HG03060 (cell line): Measurements from ENCODE around the gene PNPLA6.
"Not testable (repeated sequence)": the region's sequence is repeated elsewhere in the genome, so short reads cannot be mapped to it uniquely, and the experiment has no call there.

ENCODE experiments used
- ATAC-seq: cut with Tn5 transposase; IDR thresholded peaks from one replicate; pipeline ENCODE4 v1.9.1; 2021; ENCODE audit warnings: low read depth, moderate number of reproducible peaks; ENCODE audit not compliant: unreplicated experiment

The PNPLA6 gene

GRCh38 chr19:7529610-7530490 lies 5.7 kb upstream of the PNPLA6 start:
- no peak for ATAC-seq

DNA sequence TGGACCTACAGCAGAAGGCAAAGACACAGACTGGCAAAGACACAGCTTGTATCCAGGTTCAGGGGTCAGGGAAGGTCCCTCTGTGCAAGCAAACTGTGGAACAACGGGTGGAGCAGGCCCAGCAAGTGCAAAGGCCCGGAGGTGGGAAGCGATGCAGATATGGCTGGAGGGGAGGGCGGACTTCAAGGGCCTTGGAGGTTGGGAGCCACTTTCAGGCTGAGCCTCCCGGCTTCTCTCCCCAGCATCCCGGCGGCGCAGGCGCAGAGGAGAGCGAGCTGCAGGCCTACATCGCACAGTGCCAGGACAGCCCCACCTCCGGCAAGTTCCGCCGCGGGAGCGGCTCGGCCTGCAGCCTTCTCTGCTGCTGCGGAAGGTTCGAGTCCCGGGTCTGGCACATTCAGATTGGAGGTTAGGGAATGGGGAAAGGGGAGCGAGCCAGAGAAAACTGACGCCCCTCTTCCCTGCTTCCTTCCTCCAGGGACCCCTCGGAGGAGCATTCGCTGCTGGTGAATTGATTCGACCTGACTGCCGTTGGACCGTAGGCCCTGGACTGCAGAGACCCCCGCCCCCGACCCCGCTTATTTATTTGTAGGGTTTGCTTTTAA lies 2.1 kb upstream of the PNPLA6 start:
- ATAC-seq: no peak

- no peak for ATAC-seq
Observed at GRCh38 chr19:7533925-7534480, 1.5 kb upstream of the PNPLA6 start.

DNA sequence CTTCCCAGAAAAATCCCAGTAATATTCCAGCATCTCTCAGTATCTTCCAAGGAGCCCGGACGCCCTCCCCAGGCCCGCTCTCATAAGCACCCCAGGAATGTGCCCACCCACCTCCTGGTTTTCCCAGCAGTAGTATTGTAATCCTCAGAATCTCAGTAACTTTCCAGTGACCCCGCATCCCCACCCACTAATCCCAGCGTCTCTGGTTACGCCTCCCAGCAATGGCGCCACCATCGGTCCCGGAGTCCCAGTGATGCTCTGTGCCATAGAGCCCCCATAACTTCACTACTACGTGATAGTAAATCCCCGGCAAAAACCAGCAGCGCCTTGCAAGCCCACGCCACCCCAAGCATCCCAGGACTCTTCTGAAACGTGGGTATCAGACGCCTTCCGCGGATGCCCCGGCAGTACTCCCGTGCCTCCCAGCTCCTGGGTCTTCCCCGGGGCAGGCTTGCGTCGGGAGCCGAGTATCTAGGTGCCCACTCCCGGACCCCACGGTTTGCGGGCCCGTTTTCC lies 928 bp upstream of the PNPLA6 start:
- ATAC-seq: no peak

- no peak for ATAC-seq
Observed at GRCh38 chr19:7535998-7536695, 630 bp downstream of the PNPLA6 start.

- ATAC-seq: not testable (repeated sequence)
Observed at GRCh38 chr19:7538990-7539389, 3.5 kb downstream of the PNPLA6 start.

- ATAC-seq: no peak
Observed at GRCh38 chr19:7539827-7540425, 4.4 kb downstream of the PNPLA6 start.

DNA sequence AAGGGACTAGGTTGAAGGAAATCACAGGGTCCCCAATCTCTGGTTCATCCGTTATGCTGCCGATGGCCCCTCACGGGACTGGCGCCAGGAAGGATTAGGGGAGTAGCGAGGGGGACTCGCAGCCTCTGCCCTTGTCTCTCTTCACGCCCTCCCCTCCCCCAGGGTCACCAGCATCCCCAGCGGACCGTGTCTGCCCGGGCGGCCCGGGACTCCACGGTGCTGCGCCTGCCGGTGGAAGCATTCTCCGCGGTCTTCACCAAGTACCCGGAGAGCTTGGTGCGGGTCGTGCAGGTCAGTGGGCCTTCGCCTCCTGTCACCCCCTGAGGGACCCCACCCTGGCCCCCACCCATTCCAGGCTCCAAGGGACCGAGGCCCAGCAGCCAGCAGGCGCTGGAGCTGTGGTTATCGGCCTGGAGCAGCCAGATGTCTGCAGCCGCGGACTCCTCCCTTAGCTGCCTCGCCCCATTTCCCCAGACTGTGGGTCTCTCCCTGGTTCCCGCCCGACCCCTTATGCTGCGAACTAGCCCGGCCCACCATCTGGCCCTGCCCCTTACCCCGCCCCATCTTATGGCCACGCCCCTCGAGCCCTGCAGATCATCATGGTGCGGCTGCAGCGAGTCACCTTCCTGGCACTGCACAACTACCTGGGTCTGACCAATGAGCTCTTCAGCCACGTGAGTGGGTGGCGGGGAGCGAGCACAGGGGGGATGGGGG lies 5.4 kb downstream of the PNPLA6 start:
- no peak for ATAC-seq

DNA sequence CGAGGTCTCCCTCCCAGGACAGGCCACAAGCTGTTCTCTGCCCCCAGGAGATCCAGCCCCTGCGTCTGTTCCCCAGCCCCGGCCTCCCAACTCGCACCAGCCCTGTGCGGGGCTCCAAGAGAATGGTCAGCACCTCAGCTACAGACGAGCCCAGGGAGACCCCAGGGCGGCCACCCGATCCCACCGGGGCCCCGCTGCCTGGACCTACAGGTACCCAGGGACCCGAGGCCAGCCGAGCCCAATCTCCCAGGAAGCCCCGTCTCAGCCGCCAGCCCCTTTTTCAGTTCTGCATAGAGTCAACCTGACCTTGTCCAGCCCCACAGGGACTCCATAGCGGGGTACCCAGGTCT lies 5.9 kb downstream of the PNPLA6 start:
- no peak for ATAC-seq

GRCh38 chr19:7541828-7542443 lies 6.4 kb downstream of the PNPLA6 start:
- ATAC-seq: no peak

GRCh38 chr19:7542556-7543348 lies 7.2 kb downstream of the PNPLA6 start:
- no peak for ATAC-seq

DNA sequence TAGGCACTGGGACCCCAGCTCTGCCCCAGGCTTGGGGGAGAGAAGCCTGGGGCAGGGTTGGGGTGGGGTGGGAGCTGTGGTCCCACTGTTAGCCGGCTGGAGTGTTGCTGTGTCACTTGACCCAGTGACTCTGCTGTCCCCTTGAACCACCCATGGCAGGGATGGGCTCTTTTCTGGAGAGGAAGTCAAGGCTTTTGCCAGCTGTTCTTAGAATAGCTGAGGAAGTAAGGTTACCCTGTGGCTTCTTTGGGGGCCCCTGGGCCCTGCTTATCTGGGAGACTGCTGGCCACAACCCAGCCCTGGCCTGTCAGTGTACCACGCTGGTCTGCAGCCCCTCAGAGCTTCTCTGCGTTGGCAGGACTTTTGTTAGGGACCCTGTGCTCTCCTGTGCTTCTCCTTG lies 9.1 kb downstream of the PNPLA6 start:
- ATAC-seq: no peak

GRCh38 chr19:7545300-7545699 lies 9.8 kb downstream of the PNPLA6 start:
- no peak for ATAC-seq

DNA sequence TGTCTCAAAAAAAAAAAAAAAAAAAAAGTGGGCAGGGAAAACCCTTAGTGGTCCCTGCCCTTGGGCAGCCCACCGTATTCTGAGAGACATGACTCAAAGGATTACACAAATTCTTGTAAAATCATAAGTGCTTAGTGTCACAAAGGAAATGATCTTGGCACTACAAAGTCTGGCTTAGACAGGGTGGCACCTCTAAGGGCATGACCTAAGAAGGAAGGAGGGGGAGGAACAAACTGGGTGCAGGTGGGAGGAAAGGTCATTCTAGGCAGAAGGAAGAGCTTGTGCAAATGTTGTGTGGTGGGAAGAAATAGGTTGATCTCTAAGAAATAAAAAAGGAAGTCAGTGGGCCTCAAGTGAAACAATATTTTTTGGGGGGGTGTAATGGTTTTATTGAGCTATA lies 10.4 kb downstream of the PNPLA6 start:
- ATAC-seq: no peak

GRCh38 chr19:7547159-7547558 lies 11.6 kb downstream of the PNPLA6 start:
- no peak for ATAC-seq

DNA sequence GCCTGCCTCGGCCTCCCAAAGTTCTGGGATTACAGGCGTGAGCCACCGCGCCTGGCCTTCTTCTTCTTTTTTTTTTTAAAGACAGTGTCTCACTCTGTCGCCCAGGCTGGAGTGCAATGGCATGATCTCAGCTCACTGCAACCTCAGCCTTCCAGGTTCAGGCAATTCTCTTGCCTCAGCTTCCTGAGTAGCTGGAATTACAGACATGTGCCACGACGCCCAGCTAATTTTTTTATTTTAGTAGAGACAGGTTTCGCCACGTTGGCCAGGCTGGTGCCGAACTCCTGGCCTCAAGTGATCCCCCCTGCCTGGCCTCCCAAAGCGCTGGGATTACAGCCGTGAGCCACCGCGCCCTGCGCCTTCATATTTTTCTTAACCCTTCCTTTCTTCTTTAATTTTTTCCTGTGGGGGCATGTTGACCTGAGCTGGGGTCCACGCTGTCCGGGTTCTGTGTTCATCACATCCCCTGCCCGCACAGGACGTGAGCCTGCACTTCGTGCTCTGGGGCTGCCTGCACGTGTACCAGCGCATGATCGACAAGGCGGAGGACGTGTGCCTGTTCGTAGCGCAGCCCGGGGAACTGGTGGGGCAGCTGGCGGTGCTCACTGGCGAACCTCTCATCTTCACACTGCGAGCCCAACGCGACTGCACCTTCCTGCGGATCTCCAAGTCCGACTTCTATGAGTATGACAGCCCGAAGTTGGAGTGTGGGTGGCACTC lies 14.1 kb downstream of the PNPLA6 start:
- ATAC-seq: no peak

- ATAC-seq: no peak
Observed at GRCh38 chr19:7550169-7550770, 14.8 kb downstream of the PNPLA6 start.
